HG02970 (cell line): ENCODE measurements around the gene IL15RA.
"Not testable (repeated sequence)": the region's sequence is repeated elsewhere in the genome, so short reads cannot be mapped to it uniquely, and the experiment has no call there.

Experiments used
- ATAC-seq: cut with Tn5 transposase; IDR thresholded peaks from one replicate; pipeline ENCODE4 v1.9.1; 2021; ENCODE audit warnings: mild to moderate bottlenecking, moderate library complexity, moderate number of reproducible peaks; ENCODE audit not compliant: unreplicated experiment, low FRiP score

The IL15RA gene

DNA sequence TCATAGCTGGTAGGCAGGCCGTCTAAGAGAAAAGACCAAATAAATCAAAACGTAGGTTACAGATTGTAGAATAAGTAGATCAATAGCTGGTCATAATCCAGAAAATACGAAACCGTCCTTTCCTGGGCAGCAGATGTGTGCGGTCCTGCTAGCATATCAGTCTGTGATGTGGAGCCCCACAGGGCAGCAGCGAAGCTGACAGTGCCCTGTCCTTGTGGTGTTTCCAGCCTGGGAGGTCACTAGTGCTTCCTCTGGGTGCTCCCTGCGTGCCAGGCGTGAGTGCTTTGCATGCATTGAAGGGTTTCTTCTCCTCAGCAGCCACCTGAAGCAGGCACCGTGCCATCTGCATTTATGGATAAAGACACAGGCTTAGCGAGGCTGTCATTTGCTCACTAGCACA, 41.7 kb downstream of the IL15RA start:
- no peak for ATAC-seq

DNA sequence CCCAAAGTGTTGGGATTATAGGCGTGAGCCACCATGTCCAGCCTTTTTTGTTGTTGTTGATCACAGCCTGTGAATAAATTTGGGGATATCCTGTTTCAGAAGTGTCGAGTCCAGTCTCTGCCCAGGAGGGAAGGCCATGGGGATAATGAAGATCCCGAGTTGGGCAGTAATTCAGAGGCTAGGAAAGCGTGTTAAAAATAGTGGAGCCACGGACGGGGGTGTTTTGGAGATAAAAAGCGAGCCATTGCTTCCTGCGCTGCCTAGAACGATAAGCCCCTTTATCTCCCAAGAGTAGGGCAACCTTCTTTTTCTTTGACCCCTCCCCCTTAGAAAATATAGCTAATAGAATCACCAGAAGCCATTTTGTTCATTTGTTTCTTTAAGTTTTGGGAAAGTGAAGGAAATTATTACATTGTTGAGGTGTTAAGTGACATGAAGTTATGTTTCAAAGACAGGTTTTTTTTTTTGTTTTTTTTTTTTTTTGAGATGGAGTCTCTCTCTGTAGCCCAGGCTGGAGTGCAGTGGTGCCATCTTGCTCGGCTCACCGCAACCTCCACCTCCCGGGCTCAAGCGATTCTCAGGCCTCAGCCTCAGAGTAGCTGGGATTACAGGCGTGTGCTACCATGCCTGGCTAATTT, 43.3 kb downstream of the IL15RA start:
- no peak for ATAC-seq

DNA sequence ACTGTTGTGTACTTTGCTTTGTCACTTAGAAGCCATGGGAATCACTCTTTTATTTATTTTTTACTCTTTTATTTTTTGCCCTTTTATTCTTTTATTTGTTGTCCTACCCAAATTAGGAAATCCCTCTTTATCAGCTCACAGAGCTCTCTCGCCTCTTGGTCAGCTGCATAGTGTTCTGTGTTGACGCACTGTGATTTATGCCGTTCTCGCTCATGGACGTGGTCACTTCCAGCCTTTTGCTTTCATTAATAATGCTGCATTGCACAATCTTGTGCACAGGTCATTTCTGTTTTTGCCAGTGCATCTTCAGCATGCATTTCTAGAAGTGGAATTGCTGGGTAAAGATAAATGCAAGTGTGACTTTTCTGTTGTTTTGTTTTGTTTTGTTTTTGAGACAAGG, 45.0 kb downstream of the IL15RA start:
- ATAC-seq, result no peak

DNA sequence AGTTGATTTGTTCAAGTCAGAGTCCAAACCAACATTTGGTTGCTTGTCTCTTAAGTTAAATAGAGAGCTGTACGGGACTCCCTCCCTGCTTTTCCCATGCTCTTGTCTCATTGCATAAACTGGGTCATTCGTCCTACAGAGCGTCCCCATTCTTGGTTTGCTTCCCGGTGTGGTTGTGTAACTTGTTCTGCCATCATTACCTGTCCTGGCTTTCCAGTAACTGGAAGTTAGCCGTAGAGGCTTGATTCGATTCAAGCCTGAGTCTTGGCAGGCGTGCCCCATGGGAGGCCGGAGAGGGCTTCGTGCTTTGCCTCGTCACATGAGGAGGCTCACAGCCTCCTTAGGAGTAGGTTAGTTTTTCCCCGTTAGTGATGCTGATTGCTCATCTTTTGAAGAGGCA, 47.1 kb downstream of the IL15RA start:
- ATAC-seq, result no peak

DNA sequence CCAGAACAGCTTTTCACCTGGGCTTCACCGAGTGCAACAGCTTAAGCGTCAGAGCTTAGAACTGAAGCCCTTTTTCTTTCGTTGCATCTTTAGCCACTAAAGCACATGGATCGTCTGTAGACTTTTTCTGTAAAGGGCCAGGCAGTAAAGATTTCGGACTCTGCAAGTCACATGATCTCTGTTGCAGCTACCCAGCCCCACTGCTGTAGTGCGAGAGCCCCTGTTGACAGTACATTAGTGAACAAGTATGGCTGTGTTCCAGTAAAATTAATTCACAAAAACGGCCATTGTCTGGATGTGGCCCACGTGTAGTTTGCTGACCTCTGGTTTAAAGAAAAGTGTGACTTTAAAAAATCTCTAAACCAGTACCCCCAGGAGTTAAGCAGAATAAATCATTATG, 47.9 kb downstream of the IL15RA start:
- ATAC-seq, result no peak

DNA sequence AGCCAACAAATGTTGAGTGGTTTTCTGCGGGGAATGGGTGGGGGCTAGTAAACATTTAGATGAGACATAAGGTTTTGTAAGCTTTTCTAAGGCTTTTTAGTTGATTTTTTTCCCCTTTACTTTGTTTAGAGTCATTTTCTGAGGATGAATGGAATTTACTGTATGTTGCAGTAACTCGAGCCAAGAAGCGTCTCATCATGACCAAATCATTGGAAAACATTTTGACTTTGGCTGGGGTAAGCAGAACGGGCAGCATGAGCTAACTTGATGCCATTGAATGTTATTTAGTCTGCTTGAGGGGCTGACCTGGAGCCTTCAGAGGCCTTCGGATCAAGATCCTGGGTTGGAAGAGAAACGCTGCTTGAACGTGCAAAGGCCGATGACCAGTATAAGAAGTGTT, 50.0 kb downstream of the IL15RA start:
- no peak for ATAC-seq

DNA sequence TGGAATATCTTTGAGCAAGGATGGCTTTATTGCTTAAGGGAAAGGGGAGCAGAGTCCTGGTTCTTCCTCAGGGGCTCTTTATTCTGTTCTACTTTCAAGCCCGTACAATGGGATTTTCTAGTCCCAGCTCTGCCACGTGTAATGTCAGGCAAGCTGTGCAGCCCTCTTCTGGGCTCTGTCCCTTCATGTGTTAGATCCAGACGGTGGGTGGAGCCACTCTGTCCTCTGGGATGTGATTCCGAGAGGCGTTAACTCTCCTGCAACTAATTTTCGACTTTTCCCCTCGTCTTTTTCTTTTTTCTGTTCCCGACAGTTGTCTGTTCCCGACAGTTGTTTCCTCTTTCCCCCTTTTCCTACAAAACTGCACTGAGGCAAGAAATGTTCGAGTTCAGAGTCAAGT, 52.5 kb downstream of the IL15RA start:
- ATAC-seq, result no peak

DNA sequence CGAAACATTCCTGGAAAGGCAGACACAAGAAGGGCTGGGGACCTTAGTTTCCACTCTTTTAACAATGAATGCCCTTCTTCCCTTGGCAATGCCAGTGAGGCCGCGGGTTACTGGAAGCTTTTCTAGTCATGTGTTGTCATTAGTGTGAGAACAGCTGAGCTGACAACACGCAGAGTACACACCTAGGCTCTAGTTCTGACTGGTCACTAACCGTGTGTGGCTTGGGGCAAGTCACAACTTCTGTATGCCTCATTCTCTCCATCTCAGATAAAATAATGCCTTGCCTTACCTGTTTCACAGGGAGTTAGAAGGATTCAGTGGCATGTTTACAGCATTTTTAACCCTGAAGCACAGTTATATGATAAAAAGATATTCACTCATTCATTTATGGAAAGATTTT, 55.6 kb downstream of the IL15RA start:
- ATAC-seq, result no peak

DNA sequence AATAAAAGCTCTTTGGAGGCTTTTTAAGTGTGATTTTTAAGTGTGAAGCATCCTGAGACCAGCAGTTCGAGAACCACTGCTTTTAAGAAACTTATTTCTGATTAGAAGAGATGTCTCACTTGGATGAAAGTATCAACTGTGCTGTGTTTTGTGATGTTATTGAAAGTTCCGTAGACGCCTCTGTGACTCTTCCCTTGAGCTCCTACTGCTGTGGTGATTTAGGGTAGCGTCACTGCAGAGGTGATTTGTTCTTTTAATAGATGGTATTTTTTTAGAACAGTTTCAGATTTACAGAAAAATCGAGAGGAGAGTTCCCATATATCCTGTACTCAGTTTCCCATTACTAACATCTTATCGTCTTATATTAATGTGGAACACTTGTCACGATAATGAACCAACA, 57.8 kb downstream of the IL15RA start:
- no peak for ATAC-seq

DNA sequence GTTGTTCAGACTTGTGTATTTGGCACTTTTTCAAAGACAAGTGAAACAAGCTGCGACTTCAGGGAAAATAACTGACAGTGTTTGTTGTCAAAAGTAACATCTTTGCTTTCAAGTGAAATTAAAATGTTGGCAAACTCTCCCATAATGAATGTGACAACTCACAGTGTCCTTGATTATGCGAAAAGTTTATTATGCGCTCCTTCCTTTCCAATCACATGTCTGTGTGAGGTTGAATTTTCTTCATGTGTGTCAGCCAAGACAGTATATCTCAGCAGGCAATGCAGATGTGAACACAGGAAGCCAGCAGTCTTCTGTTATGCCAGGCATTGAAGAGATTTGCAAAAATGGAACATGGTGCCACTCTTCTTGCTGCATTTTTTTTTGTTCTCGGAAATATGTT, 58.6 kb downstream of the IL15RA start:
- no peak for ATAC-seq

DNA sequence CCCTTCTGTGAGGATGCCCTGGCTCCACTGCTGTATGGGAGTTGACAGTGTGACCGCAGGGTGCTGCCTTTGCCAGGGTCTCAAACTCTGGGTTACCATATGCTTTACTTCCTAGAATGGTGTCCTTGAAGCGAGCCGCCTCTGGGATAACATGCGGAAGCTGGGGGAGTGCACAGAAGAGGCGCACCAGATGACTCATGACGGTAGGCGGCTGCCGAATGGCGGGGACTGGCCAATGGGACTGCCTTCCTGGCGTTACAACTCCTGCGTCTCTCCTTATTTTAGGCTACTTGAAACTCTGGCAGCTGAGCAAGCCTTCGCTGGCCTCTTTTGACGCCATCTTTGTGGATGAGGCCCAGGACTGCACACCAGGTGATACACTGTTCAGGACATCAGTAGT, 60.0 kb downstream of the IL15RA start:
- no peak for ATAC-seq

DNA sequence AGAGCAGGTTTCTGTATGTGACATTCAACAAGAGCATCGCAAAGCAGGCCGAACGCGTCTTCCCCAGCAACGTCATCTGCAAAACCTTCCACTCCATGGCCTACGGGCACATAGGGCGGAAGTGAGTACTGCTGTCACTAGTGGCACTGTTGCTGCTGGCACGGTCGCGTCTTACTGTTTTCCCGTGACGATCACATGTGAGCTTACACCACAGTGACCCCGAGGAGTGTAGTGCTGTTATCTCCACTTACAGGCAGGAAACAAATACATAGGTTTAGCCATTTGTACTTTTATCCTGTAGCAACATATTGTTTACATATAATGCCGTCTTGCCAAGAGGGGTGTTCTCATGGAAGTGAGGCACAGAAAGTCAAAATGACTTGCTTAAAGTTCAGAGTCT, 61.9 kb downstream of the IL15RA start:
- no peak for ATAC-seq

DNA sequence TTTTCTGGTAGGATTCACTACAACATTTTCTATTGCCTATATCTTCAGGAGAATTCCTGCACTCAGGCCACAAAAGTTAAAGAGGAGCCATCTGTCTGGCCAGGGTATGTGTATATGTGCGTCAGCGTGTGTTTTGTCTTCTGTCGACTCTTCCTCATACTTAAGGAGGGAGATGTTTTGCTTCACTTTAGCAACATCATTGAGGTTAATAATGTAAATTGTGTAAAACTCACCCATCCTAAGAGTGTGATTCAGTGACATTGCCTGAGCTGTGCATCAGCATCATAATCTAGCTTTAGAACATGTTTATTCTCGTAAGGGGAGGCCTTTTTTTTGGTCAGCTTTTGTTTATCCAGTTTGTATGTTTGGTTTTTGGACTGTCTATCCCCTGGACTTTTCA, 63.6 kb downstream of the IL15RA start:
- ATAC-seq, result no peak

DNA sequence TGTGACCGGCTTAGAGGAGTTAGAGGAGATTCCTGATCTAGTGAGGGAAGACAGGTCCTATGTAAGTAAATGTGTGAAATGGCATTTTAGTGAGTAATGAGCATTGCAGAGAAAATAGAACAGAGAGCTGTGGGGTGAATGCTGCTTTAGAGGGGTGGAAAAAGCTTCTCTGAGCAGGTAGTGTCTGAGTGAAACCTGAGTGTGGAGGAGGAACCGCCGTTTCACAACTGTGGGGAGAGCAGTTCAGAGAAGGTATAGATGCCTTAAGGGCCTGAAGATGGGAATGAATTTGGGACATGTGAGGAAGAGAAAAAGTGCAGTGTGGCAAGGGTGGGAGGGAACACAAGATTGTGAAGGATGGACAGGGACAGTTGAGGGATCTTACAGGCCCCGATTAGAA, 65.7 kb downstream of the IL15RA start:
- ATAC-seq, result no peak

DNA sequence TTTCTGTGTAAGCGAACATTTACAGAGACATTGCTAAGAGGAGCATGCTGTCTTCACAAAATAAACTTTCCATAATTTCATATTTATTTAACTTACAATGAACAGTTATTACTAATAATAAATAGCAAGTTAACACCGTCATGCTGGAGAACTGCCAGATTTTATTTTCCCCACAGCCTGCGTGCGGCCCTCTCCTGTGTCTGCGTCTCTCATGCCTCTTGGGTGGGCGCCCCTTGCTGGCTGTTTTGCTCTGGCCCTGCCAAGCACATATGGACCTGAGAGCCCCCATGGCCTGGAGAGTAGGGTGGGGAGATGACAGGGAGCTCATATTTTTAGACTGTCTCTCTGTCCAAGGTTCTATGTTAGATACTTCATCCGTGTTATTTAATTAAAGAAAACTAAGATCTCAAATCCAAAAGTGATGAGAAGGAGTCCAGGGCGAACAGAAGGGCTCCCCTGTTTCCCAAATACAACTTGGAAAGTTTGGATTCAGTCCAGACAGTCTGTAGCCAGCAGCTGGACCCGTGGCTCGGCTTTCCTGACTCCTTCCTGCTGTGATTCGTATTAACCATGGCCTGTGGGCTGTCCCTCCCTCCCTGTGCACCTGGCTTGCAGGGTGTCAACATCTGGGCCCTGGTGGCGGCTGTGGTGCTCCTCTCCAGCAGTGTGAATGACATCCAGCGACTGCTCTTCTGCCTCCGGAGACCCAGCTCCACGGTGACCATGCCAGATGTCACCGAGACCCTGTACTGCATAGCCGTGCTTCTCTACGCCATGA, 66.8 kb downstream of the IL15RA start:
- ATAC-seq, result no peak

DNA sequence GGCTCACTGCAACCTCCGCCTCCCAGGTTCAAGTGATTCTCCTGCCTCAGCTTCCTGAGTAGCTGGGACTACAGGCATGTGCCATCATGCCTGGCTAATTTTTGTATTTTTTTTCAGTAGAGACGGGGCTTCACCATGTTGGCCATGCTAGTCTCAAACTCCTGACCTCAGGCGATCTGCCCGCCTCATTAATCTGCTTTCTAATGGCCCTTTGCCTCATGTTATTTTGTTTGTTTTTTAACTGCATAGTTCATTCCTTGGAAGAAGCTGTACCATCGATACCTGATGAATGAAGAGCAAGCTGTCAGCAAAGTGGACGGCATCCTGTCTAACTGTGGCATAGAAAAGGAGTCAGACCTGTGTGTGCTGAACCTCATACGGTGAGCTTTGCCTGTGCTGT, 68.7 kb downstream of the IL15RA start:
- not testable (repeated sequence) for ATAC-seq

DNA sequence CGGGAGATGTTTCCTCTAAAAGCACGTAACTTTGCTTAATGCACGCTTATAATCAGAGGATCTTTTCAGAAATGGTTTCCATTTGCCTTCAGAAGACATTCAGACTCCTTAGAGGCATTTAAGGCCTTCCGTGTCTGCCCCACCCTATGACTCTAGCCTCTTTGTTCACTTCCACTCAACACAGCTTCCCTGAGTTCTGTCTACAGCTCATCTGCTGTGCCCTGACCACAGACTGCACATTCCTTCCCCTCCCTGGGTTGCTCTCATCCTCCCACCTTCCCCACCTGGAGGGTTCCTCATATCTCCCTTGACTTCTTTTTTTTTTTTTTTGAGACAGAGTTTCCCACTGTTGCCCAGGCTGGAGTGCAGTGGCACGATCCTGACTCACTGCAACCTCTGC, 70.7 kb downstream of the IL15RA start:
- ATAC-seq, result no peak

DNA sequence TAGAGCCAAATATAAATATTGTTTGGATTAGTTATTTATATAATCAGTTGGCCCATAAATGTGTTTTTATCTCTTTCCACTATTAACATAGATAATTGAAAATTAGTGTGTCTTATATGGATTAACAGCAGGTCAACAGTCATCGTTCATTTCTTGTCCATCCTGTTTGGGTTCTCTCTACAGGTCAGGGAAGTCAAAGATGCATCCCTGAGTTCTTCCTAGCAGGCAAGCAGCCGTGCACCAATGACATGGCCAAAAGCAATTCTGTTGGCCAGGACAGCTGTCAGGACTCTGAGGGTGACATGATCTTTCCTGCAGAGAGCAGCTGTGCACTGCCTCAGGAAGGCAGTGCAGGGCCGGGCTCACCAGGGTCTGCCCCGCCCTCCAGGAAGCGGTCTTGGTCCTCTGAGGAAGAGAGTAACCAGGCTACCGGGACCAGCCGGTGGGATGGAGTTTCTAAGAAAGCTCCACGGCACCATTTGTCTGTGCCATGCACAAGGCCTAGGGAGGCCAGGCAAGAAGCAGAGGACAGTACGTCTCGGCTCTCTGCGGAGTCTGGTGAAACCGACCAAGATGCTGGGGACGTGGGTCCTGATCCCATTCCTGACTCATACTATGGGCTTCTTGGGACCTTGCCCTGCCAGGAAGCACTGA, 71.4 kb downstream of the IL15RA start:
- ATAC-seq, result no peak

DNA sequence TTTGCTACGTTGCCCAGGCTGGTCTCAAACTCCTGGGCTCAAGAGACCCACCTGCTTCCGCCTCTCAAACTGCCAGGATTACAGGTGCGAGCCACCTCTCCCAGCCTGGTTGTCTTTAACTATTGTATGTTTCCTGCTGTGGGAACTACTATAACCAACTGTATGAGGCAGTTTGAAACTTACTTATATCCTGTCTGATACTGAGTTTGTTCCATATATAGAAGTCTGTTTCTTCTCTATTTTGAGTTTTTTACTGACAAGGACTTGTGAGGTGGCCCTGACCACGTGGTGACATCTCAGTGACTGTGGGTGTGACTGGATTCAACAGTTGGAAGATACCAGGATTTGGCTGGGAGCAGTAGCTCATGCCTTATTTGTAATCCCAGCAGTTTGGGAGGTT, 73.1 kb downstream of the IL15RA start:
- ATAC-seq, result no peak

DNA sequence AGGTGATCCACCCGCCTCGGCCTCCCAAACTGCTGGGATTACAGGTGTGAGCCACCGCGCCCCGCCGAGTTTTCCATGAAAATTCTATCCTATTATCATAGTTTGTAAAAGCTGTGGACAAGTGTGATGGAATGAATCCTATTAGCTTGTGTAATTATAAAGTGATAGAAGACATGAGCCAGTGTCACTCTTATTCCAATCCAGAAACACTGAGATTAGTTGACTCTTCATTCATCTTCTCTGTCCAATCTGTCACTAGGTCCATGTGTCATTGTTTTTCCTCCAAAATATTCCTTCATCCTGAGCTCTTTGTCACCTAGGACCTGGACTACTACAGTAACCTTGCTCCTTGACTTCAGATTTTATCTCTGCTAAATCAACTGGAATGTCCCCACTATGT, 73.8 kb downstream of the IL15RA start:
- ATAC-seq, result no peak

DNA sequence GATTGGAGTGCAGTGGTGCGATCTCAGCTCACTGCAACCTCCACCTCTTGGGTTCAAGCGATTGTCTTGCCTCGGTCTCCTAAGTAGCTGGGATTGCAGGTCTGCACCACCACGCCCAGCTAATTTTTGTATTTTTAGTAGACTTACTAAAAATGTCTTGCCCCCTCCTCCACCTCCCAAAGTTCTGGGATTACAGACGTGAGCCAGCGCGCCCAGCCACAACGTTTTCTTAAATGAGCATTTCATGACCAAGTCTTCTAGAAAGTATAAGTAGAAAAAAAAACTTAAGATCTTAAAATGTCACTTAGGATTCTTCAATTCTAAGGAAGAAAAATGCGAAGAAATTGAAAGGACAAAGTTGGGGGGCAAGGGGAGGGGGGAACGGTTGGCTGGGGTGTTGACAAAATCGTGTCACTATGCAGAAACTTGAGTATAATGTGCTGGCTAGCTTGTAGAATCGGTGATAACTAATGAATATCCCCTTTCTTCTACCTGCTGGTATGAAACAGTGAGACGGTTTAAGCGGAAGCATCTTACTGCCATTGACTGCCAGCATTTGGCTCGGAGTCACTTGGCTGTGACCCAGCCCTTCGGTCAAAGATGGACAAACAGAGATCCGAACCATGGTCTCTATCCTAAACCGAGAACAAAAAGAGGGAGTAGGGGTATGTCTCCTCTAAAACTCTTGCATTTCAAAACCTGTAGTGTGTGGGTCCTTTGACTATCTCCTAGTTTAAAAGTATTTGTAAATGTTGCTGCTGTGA, 74.7 kb downstream of the IL15RA start:
- no peak for ATAC-seq
